NCI-H526 treated with DMSO at 0.1 percent for 48 hours (cell line): ENCODE measurements around the gene PAN2.
"Not testable (repeated sequence)": the region's sequence is repeated elsewhere in the genome, so short reads cannot be mapped to it uniquely, and the experiment has no call there.

Experiments used
- DNase-seq: peaks from one replicate; lab custom pipeline; 2025; lab: John Stamatoyannopoulos, UW

Gene PAN2

DNA sequence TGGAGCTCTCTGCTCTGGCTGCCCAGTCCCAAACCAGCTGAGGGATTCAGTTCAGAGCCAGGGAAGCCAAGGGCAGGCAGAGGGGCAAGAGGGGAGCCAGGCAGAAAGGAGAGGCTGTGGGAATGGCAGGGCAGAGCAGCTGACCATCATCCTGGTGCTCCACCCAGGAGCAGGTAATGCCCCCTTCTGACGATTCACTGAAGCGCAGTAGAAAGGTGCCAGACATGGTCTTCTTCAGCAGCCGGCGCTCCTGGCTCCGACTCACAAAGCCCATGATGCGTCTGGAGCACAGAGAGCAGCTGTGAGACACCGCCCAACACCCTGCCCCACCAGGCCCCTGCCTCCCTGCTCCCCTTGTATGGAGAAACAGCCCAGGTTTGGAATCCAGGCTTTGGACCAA lies 12.9 kb upstream of the PAN2 start:
- no peak for DNase-seq

DNA sequence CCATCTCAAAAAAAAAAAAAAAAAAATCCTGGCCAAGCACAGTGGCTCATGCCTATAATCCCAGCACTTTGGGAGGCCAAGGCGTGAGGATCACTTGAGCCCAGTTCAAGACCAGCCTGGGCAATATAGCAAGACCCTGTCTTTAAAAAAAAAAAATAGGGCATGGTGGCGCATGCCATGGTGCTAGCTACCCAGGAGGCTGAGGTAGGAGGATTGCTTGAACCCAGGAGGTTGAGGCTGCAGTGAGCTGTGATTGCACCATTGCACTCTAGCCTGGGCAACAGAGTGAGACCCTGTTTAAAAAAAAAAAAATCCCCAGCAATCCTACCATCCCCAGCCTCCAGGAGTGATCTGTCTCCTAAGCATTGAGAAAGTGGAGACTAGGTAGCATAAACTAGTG lies 8.5 kb upstream of the PAN2 start:
- not testable (repeated sequence) for DNase-seq

- DNase-seq, result no peak
Observed at GRCh38 chr12:56341616-56342015, 7.8 kb upstream of the PAN2 start.

GRCh38 chr12:56339158-56339422 lies 5.3 kb upstream of the PAN2 start:
- no peak for DNase-seq

- no peak for DNase-seq
Observed at GRCh38 chr12:56338308-56339157, 4.7 kb upstream of the PAN2 start, which contains the start of gene IL23A. TSS of gene IL23A (plus strand) at chr12:56338884. CDS start at chr12:56339045, 161 bp downstream.

- no peak for DNase-seq
Observed at GRCh38 chr12:56337753-56338251, 4.0 kb upstream of the PAN2 start.

GRCh38 chr12:56336361-56337167 lies 2.8 kb upstream of the PAN2 start:
- no peak for DNase-seq

DNA sequence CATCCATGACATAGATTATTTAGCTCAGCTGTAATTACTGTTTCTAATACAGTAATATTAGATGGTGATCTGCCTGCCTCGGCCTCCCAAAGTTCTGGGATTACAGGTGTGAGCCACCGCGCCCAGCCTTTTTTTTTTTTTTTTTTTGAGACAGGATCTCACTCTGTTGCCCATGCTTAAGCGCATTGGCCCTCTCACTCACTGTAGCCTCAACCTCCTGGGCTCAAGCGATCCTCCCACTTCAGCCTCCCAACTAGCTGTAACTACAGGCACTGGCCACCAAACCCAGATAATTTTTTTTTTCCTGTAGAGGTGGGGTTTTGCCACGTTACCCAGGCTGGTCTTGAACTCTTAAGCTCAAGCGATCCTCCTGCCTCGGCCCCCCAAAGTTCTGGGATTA lies 1.7 kb upstream of the PAN2 start:
- not testable (repeated sequence) for DNase-seq

DNA sequence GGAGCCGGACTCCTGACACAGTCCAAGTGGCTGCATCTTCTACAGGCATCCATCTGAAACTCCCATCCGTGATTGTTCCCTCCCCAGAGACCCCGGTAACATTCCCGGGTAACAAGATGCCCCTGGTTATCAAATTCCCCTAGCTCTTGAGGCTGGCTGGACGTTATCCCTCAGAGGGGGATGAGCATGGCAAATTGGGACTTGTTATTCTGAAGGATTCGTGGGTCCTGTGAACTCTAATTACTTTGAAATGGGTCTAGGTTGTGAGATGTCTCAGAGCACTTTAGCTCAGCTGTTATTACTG lies 642 bp upstream of the PAN2 start:
- no peak for DNase-seq

DNA sequence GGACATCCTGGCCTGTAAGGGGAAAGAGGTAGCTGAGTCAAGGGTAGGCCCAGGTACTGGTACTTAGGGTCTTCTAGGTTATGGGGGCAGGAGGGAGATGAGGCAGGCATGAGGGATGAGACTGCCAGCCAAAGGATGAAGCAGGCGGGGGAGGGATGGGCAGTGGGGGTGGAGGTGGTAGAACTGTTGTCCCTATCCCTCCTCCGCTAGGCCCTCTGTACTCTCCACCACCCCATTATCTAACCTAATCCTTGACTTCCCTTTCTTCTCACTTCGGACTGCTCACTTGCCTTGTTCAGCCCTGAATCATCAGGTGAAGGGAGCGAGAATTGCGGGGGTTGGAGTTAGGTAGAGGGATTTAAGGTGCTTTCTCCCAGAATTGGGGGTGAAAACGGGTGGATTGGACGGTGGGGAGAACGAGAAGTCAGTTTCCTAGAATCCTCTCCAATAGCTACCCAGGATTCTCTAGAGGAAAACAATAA lies 562 bp downstream of the PAN2 start:
- DNase-seq, result no peak

DNA sequence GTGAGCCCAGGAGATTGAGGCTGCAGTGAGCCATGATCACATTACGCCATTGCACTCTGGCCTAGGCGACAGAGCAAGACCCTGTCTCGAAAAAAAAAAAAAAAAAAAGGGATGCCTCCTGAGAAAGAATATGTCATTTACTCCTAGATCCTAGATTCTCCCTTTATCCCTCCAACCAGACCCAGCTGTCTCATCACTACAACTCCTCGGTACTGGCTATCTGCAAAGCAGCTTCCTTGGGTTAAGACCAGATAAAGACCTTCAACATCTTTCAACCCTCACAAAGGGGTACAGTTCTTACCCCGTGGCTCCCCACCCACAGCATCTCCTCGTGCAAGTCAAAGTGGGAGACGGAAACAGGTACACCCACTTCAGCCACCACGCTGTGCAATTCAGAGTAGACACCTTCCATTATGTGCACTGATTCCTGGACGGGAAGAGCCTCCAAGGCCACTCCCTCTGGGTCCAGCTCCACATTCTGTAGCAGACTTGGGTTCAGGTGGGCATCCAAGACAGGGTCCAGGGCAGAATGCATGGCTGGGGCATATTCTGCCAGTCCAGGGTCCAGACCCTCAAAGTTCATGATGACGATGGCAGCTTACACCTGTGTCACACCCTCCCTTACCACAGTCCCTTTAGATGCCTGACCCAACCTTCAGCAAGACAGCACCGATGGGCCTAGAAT lies 1.1 kb downstream of the PAN2 start:
- DNase-seq, result no peak

DNA sequence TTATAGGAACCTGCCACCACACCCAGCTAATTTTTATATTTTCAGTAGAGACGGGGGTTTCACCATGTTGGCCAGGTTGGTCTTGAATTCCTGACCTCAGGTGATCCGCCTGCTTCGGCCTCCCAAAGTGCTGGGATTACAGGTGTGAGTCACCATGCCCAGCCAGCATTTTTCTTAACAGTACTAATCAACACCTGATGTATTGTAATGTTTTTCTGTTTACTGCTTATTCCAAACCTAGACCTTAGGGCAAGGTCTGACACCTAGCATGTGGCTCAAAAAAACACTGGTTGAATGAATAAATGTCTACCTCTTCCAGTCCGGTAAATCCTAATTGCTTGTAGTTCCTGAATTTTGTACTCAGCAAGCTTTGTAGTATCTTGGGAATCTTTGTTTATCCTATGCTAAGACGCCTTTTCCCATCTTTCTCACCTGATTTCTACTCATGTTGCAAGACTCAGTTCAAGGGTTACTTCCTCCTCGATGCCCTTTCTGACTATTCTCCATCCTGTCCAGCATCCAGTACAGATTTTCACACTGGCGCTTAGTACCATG lies 2.8 kb downstream of the PAN2 start:
- DNase-seq, result no peak

GRCh38 chr12:56326533-56326932 lies 7.3 kb downstream of the PAN2 start:
- DNase-seq, result no peak

DNA sequence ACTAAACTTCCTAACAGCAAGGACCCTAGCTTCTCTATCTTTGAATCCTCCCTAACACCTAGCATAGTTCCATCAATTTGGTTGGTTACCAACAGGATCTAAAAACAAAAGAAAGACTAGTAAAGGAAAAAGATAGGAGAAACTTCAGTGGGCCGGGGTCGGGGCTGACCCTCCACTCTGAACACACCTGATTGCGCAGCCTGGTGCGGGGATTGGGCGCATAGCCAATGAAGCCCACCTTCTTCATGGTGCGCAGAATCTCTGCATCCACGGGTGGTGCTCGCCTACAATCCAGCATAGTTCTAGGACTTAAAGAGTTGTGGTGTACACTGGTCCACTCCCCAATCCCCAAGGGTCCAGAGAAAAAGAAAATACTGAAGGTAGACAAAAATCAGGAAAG lies 7.7 kb downstream of the PAN2 start:
- no peak for DNase-seq

DNA sequence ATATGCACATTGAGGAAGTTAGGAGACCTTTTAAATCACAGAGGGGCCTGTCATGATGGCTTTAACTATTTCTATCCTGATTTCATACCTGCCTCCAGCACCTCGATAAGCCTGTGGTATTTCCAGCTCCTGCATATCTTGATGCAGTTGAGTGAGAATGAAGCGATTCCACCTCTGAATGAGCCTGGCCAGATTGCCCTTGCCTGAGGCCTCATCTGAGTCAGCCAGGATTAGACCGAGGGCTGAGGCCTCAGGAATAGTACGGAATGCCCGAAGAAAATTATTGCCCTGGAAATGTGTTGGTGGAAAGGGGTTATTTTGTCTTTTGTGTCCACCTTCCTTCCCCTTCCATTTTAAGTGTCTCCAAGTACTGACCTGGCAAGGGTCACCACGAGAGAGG lies 9.6 kb downstream of the PAN2 start:
- DNase-seq, result no peak

GRCh38 chr12:56321610-56322009 lies 12.2 kb downstream of the PAN2 start:
- not testable (repeated sequence) for DNase-seq

DNA sequence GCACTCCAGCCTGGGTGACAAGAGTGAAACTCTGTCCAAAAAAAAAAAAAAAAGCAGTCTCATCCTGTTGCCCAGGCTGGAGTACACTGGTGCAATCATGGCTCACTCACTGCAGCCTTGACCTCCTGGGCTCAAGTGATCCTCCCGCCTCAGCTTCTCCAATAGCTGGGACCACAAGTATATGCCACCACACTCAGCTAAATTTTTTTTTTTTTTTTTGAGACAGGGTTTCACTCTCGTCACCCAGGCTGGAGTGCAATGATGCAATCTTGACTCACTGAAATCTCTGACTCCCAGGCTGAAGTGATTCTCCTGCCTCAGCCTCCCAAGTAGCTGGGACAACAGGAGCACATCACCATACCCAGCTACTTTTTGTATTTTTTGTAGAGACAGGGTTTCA lies 12.8 kb downstream of the PAN2 start:
- no peak for DNase-seq

- DNase-seq, result no peak
Observed at GRCh38 chr12:56317675-56318074, 16.1 kb downstream of the PAN2 start.

DNA sequence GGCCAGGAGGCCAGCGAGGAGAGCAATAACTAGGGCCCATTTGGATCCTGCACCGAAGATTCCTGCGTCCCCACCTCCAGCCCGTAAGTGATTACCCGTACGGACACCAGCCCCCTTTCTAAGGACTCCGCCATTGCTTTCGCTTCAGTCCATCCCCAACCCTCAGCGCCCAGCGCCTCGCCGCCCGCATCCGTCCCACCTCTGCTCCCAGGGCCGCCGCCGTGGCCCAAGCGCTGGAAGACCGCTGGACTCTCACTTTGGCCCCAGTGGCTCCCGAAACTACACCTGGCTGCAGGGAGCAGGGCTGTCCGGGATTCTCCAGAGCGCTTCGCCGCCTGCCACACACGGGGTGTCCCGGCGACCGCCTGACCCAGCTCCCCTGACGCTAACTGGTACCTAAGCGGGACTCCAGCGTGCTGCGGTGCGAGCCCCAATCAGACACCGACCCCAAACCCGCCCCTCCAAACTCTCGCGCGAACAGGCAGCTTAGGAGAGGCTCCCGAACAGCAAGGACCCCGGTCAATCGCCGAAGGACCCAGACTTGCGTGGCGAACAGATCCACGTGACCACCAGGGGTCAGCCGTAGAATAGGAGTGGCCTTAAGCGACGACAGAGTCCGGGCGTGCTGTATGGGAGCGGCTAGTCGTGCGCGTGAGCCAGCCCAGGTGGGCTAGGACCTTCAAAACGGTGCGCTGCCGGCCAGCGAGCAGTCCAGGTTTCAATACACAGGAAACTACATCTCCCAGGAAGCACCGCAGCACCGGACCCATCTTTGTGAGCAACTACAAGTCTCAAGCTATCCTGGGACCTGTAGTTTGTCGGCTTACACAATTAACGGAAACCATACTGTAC lies 18.0 kb downstream of the PAN2 start, which contains the start of gene CNPY2:
Gene CNPY2 (minus strand): TSS at position 367 of the 852 bp plus-strand sequence. CDS start 771 bp downstream, outside the sequence.
- peak; percentile 97 for DNase-seq

DNA sequence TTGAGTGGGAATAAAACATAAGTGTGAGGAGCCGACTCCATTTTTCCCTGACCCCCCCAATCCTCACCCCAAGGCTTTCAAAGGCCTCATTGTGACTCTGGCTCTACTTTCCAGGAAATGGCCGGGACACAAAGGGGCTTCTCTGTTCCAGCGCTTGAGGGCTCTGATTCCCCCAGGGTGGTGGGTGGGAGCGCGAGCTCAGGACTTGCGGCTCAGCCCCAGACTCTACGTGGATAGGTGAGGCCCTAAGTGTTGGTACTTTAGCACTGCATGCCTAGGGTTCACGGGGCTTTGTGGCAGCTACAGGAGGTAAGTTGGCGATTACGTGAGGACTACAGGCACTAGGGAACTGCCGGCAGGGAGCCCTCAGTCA lies 18.6 kb downstream of the PAN2 start:
- no peak for DNase-seq

DNA sequence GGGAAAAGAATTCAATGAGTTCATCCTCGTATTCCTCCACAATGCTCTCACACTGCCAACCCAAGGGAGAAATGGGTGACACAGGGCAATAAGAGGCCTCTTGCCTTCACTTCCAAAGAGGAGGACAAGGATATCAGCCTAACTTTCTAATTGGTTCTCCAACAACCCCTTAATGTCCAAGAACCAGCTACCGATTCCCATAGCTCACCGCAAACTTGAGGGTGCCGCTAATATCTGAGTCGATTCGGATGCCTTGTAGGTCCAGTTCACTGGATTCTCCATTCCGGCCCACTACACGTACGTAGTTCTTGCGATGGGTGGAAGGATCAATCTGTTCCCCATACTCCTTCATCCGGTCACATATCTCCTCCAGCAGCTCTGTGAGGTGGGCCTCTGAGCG lies 22.8 kb downstream of the PAN2 start:
- no peak for DNase-seq
